ENCODE data around the gene PHEX.
"Not testable (repeated sequence)": the region's sequence is repeated elsewhere in the genome, so short reads cannot be mapped to it uniquely, and the experiment has no call there.

The PHEX gene

DNA sequence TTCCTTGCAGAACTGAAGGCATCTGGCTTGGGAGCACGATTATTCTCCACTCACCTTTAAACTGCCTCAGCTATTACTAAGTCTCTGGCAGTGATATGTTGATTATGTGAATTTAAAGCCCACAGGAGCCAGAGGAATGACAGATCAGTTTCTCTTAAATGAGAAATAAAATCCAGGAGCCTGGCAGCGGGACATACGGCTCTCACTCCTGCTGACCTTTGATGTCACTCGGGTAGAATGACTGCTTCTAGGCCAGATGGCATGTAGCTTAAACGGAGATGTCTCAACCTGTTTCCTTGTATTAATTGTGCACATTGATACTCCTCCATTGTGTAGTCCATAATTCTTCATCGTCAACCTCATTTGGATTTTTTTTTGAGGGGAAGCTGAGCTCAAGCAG lies 236.6 kb downstream of the PHEX start:
- no peak for DNase-seq

- DNase-seq, result no peak
Measured at GRCh38 chrX:22272613-22273012, 240.5 kb downstream of the PHEX start, which contains the start of gene CBLL2. Gene CBLL2 (plus strand): TSS chrX:22272913. CDS start chrX:22272992, 79 bp downstream.

DNA sequence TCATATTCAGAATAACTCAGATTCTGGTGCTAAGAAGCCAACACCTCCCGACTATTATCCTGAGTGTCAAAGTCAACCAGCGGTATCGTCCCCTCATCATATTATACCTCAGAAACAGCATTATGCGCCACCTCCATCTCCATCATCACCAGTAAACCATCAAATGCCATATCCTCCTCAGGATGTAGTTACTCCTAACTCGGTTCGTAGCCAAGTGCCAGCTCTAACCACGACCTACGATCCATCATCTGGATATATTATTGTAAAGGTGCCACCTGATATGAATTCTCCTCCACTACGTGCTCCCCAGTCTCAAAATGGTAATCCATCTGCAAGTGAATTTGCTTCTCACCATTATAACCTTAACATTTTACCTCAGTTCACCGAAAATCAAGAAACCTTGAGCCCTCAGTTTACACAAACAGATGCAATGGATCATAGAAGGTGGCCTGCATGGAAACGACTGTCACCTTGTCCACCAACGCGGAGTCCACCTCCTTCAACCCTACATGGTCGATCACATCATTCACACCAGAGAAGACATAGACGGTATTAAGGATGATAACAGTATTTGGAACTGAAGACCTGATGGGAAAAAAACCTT lies 241.7 kb downstream of the PHEX start:
- no peak for DNase-seq

DNA sequence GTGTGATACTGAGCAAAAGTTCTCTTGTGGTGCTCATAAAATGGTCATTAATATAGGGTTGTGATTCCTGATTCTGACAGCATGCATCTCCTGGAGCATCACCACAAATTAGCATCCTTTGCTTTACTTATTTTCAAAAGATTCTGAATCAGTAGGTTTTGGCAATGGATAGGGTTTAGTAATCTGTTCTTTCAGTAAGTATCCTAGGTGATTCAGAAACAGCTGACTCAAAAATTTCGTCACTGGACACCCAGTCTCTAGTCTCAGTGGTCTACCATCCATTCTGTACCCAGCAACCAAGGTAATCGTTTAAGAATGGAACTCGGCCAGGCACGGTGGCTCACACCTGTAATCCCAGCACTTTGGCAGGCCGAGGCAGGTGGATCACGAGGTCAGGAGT lies 244.7 kb downstream of the PHEX start:
- DNase-seq, result no peak

DNA sequence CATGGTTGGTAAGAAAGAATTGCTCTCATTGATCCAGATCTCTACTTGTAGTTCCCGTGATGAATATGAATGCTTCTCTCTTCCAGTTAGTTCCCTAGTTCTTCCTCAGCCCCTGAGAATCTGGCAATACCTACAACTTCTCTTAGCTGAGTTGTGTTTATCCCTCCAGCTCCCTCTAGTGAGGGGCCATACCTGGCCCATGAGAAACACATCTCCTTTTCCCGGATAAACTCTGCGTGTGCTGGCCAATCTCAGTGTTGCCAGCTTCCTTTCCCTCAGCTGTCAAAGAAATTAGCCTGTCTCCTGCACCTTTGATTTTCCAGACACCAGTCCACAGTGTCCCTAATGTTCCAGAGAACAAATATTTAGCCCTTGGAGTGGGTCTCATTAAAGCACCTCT lies 246.2 kb downstream of the PHEX start:
- no peak for DNase-seq

GRCh38 chrX:22289209-22289608 lies 257.1 kb downstream of the PHEX start:
- not testable (repeated sequence) for DNase-seq

GRCh38 chrX:22296871-22297270 lies 264.7 kb downstream of the PHEX start:
- DNase-seq, result no peak

DNA sequence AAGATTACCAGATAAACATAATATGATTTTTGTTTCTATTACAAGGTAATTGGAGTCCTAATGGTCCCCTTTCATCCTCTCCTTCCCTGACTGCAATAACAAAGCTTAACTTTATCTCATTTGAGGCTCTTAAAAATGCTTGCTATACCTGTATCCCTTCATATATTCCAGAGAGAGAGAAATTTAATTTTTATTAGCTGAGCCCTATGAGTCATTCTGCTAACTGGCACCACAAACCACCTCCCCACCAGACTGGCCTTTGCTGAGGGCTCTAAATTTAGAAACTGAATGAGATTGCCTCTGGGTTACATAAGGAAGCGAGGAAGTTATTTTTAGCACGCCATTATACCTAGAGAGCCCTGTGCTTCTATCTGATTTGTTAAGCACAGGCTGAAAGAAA lies 268.0 kb downstream of the PHEX start:
- DNase-seq, result no peak

Data from stimulated activated CD4-positive, alpha-beta T cell treated with anti-CD3 and anti-CD28 coated beads, Interleukin-4, amount 100 ng/mL, for 4 hours (primary cell).